Testis (tissue), 2 donors: Measurements from ENCODE around the gene AFAP1L2.

Source experiments
- POLR2A ChIP-seq: fragments of 450-650 bp; IDR thresholded peaks from one replicate; pipeline ENCODE4 v1.6.1; 2017; ENCODE audit warnings: antibody characterized with exemption, mild to moderate bottlenecking, moderate library complexity
- TF ChIP-seq, protein P1 (sequence below), 3 experiments: fragments of 450-650 bp in 2 of 3; fragments of 200-600 bp in 1 of 3; sonication (generic) in 1 of 3; IDR thresholded peaks; one replicate each; pipeline ENCODE4 v1.5.1; 2016 to 2019; ENCODE audit warnings: antibody characterized with exemption in 3 of 3, mild to moderate bottlenecking in 2 of 3, moderate library complexity in 1 of 3

DNA sequence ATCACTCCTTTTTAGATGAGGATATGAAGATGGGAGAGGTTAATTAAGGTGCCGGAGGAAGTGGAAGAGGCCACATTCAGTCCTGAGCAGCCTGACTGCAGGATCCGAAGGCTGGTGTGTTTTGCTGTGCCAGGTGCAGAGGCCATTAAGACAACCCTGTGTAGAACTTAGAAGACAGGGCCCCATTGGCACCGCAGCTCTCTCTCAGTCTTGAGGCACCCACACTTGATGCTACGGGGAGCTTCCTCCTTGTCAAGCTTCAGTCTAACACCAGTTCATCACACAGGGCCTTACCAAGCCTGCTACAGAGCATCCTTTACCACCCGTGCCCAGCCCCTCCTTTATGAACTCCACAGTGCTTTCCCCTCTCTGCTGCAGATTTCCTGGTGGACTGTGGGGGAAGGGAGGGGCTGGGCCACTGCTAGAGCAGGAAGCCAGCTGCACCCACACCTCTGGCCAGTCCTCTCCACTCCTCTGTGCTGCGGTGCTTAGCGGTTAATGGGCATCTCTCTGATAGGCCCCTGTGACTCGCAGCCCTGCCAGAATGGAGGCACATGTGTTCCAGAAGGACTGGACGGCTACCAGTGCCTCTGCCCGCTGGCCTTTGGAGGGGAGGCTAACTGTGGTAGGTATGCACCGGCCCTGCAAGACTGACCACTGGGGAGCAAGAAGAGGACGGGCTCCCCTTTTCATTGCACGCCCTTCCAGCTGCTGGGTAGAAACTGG is 119.8 kb downstream of the AFAP1L2 start:
- TF ChIP-seq, protein P1, sequence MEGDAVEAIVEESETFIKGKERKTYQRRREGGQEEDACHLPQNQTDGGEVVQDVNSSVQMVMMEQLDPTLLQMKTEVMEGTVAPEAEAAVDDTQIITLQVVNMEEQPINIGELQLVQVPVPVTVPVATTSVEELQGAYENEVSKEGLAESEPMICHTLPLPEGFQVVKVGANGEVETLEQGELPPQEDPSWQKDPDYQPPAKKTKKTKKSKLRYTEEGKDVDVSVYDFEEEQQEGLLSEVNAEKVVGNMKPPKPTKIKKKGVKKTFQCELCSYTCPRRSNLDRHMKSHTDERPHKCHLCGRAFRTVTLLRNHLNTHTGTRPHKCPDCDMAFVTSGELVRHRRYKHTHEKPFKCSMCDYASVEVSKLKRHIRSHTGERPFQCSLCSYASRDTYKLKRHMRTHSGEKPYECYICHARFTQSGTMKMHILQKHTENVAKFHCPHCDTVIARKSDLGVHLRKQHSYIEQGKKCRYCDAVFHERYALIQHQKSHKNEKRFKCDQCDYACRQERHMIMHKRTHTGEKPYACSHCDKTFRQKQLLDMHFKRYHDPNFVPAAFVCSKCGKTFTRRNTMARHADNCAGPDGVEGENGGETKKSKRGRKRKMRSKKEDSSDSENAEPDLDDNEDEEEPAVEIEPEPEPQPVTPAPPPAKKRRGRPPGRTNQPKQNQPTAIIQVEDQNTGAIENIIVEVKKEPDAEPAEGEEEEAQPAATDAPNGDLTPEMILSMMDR (IDR thresholded peaks at IDR 0.05): no peak
- no peak for TF ChIP-seq POLR2A
